ENCODE results near the gene SPOCD1. TPM values are rescaled to one million over a fixed set of nuclear protein-coding genes. Genes with fewer than 3 reads are reported as not detected.

The SPOCD1 gene
- total and polyA plus RNA-seq, 5 donors = 0.09 to 0.25 (median 0.16) TPM; not detected in 1

GRCh38 chr1:31846484-31846883, 30.7 kb upstream of the SPOCD1 start:
- DNase-seq (no peak), ATAC-seq (no peak)
- no peak overlapping the region for H3K4me3 ChIP-seq (ENCODE audit: low read length)
- no peaks in the 10 kb centered on the region for H3K4me1 ChIP-seq (ENCODE audit: control insufficient read depth, insufficient read depth, low read length)
- intact Hi-C loops (cut with DNase I) = no loop called here
- H3K27ac ChIP-seq (ENCODE audit: low read length) = no peak overlapping the region
- H3K9me3 ChIP-seq (ENCODE audit: control insufficient read depth, low read length) = no peaks in the 10 kb centered on the region
- no peaks in the 10 kb centered on the region for H3K27me3 ChIP-seq (ENCODE audit: control insufficient read depth, insufficient read depth)

DNA sequence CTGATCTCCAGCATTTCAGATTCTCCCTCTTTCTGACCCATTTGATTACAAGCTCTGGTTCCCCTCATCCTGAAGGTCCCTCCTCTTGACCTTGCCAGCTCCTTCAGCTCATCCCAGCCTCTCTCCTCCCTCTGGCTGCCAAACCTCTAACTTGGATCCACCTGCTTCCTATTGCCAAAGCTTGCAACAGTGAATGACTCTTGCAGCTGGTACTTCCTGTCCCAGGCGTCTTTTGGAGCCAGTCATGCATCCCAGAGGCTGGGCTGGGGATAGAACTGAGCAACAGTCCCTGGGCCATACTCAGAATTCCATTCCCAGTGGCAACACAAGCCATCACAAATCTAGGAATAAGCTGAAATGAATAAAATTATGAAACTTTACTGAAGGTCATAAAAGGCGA, 27.7 kb upstream of the SPOCD1 start:
- H3K27ac ChIP-seq (ENCODE audit: low read length) = no peak overlapping the region
- no peak for DNase-seq
- intact Hi-C loops (cut with DNase I) = no loop called here
- H3K4me1 ChIP-seq (ENCODE audit: control insufficient read depth, insufficient read depth, low read length) = no peaks in the 10 kb centered on the region
- no peaks in the 10 kb centered on the region for H3K9me3 ChIP-seq (ENCODE audit: control insufficient read depth, low read length)
- no peak overlapping the region for H3K4me3 ChIP-seq (ENCODE audit: low read length)
- no peak for ATAC-seq
- WGBS = 59% methylated on average over 2 of the region's 2 CpGs
- no peaks in the 10 kb centered on the region for H3K27me3 ChIP-seq (ENCODE audit: control insufficient read depth, insufficient read depth)

DNA sequence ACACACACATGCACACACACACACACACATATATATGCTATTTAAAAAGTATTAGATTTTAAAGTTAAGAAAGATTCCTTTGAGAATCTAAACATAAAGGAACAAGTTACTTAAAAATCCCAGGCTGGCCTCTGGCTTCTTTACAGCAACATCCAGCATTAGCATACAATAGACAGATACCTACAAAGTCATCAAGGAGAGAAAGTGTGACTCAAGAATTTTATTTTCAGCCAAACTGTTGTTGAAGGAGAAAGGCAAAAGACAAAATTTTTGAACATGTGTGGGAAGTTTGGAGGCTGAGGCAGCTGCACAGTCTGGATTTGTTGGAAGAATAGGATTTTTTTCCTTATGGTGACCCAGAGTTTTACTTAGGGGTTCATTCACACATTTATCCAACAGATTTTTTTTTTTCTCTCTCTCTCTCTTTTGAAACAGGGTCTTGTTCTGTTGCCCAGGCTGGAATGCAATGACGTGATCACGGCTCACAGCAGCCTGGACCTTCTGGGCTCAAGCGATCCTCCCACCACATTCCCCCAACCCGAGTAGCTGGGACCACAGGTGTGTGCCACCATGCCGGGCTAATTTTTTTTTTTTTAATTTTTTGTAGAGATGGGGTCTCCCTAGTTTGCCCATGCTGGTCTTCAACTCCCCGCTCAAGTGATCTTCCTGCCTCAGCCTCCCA, 24.0 kb upstream of the SPOCD1 start:
- H3K27ac ChIP-seq (ENCODE audit: low read length) = no peak overlapping the region
- WGBS = 78% methylated on average over 6 of the region's 6 CpGs
- no peaks in the 10 kb centered on the region for H3K4me1 ChIP-seq (ENCODE audit: control insufficient read depth, insufficient read depth, low read length)
- no peak overlapping the region for H3K4me3 ChIP-seq (ENCODE audit: low read length)
- intact Hi-C loops (cut with DNase I) = loop anchor here in 1 of 4 donors (10.0 kb wide), 1 partner anchor 115 kb away; no protein-coding TSS in a partner anchor
- ATAC-seq (no peak), DNase-seq (no peak)
- no peaks in the 10 kb centered on the region for H3K9me3 ChIP-seq (ENCODE audit: control insufficient read depth, low read length)
- H3K27me3 ChIP-seq (ENCODE audit: control insufficient read depth, insufficient read depth) = no peaks in the 10 kb centered on the region

DNA sequence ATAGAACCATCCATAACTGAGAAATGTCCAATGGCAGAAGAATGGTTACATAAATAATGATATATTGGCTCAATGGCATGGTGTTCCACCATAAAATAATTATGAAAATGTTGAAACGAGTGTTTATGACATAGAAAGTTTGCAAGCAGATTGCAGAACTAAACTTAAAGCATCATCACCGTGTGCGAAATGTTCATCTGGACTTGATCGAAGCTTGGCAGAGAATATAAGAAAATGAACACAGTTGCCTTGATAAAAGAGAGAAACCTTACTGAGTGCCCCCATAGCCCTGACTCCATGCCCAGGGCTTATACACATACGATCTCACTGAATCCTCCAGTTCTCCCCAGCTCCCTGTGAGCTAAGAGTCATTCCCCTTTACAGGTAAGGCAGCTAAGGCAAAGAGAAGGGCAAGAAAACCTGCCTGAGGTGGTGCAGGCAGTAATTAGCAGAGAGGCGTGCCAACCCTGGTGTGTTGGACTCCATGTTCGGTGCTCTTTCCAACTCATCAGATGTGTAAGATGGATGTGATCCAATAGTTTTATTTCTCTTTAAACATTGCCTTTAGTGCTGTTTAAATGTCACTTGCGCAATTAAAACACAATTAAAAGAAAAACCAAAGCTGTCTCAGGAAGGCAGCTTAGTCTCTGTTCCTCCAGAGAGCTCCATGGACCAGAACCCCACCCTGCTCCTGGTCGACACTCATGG, 21.8 kb upstream of the SPOCD1 start:
- DNase-seq = no peak
- ATAC-seq = no peak
- 83% methylated on average over 9 of the region's 9 CpGs for WGBS
- no peaks in the 10 kb centered on the region for H3K9me3 ChIP-seq (ENCODE audit: control insufficient read depth, low read length)
- H3K4me1 ChIP-seq (ENCODE audit: control insufficient read depth, insufficient read depth, low read length) = no peaks in the 10 kb centered on the region
- intact Hi-C loops (cut with DNase I) = loop anchor here in 1 of 4 donors (10.0 kb wide), 1 partner anchor 117 kb away; no protein-coding TSS in a partner anchor
- H3K27me3 ChIP-seq (ENCODE audit: control insufficient read depth, insufficient read depth) = no peaks in the 10 kb centered on the region
- no peak overlapping the region for H3K4me3 ChIP-seq (ENCODE audit: low read length)
- no peak overlapping the region for H3K27ac ChIP-seq (ENCODE audit: low read length)

DNA sequence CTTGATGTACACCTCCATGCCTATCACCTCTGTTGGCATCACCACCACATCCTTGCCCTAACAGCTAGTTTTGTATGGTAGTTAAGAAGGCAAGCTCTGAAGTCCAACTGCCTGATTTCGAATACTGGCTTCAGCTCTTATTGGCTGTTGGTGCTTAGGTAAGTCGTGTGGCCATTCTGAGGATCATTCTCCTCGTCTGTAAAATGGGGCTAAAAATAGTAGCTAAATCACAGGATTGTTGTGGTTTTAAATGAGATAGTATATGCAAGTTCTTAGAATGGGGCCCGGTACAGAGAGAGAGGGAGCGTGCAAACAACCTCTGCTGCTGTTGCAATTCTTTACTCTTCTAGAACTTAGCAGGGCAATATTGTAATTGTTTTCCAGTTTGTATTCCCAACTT, 20.8 kb upstream of the SPOCD1 start:
- no peaks in the 10 kb centered on the region for H3K27me3 ChIP-seq (ENCODE audit: control insufficient read depth, insufficient read depth)
- WGBS = 84% methylated on average over 5 of the region's 5 CpGs
- ATAC-seq = no peak
- H3K4me1 ChIP-seq (ENCODE audit: control insufficient read depth, insufficient read depth, low read length) = peaks cover 3% of the 10 kb centered on the region
- no peak overlapping the region for H3K4me3 ChIP-seq (ENCODE audit: low read length)
- intact Hi-C loops (cut with DNase I) = loop anchor here in 1 of 4 donors (10.0 kb wide), 1 partner anchor 118 kb away; no protein-coding TSS in a partner anchor
- H3K9me3 ChIP-seq (ENCODE audit: control insufficient read depth, low read length) = no peaks in the 10 kb centered on the region
- DNase-seq = no peak
- no peak overlapping the region for H3K27ac ChIP-seq (ENCODE audit: low read length)

GRCh38 chr1:31835415-31835814, 19.6 kb upstream of the SPOCD1 start:
- DNase-seq = no peak
- no peak overlapping the region for H3K4me3 ChIP-seq (ENCODE audit: low read length)
- H3K4me1 ChIP-seq (ENCODE audit: control insufficient read depth, insufficient read depth, low read length) = peaks cover 3% of the 10 kb centered on the region
- WGBS = 80% methylated on average over 3 of the region's 3 CpGs
- H3K27me3 ChIP-seq (ENCODE audit: control insufficient read depth, insufficient read depth) = no peaks in the 10 kb centered on the region
- intact Hi-C loops (cut with DNase I) = loop anchor here in 1 of 4 donors (10.0 kb wide), 1 partner anchor 119 kb away; no protein-coding TSS in a partner anchor
- ATAC-seq = no peak
- H3K9me3 ChIP-seq (ENCODE audit: control insufficient read depth, low read length) = no peaks in the 10 kb centered on the region
- no peak overlapping the region for H3K27ac ChIP-seq (ENCODE audit: low read length)

DNA sequence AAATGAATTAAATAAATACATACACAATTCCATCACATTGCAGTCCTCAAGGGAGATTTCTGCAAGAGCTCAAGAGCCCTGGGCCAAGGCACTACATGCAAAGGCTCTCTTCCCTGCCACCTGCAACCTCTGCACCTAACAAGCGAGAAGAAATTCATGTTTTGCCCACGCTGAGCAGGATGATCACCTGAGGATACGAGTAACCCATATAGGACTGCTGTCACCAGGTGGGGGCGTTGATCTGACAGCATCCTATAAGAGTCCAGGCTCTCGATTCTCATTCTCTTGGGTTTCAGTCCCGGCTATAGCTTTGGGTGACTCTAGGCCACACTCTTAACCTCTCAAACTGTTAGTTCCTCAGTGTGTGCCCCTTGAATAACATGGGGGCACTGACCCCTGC, 18.7 kb upstream of the SPOCD1 start:
- DNase-seq (no peak), ATAC-seq (no peak)
- peaks cover 3% of the 10 kb centered on the region for H3K4me1 ChIP-seq (ENCODE audit: control insufficient read depth, insufficient read depth, low read length)
- H3K4me3 ChIP-seq (ENCODE audit: low read length) = no peak overlapping the region
- H3K27ac ChIP-seq (ENCODE audit: low read length) = no peak overlapping the region
- intact Hi-C loops (cut with DNase I) = loop anchor here in 1 of 4 donors (10.0 kb wide), 1 partner anchor 120 kb away; no protein-coding TSS in a partner anchor
- H3K27me3 ChIP-seq (ENCODE audit: control insufficient read depth, insufficient read depth) = no peaks in the 10 kb centered on the region
- WGBS = 82% methylated on average over 6 of the region's 6 CpGs
- H3K9me3 ChIP-seq (ENCODE audit: control insufficient read depth, low read length) = no peaks in the 10 kb centered on the region

GRCh38 chr1:31831397-31832378, 15.9 kb upstream of the SPOCD1 start:
- Histone ChIP-seq H3K27me3 (ENCODE audit: control insufficient read depth, insufficient read depth) (no peaks in the 10 kb centered on the region), H3K4me1 (ENCODE audit: control insufficient read depth, insufficient read depth, low read length) (peaks cover 3% of the 10 kb centered on the region), H3K27ac (ENCODE audit: low read length) (peak overlapping the region; percentile 56), H3K9me3 (ENCODE audit: control insufficient read depth, low read length) (no peaks in the 10 kb centered on the region), H3K4me3 (ENCODE audit: low read length) (no peak overlapping the region)
- no peak for ATAC-seq
- 67% methylated on average over 9 of the region's 9 CpGs for WGBS
- intact Hi-C loops (cut with DNase I) = loop anchor here in 1 of 4 donors (10.0 kb wide), 1 partner anchor 123 kb away; no protein-coding TSS in a partner anchor
- DNase-seq = no peak

DNA sequence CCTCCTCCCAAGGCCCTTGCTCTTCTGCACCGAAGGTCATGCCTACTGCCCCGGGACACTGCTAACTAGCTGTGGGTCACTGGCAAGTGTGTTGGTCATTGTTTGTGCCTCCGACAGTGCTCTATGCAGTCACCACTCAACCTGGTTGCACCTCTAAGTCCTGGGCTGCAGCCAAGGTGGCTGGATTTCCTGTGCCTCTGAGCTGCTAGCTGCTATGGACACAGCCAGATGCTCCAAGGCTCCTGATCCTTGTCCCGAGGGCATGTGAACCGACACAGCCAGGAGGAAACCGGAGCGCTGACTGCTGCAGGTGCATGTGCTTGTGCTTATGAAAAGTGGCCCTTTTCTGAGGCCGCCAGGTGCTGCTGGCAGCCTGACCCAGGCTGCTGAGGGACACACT, 14.7 kb upstream of the SPOCD1 start:
- Histone ChIP-seq H3K27me3 (ENCODE audit: control insufficient read depth, insufficient read depth) (no peaks in the 10 kb centered on the region), H3K9me3 (ENCODE audit: control insufficient read depth, low read length) (no peaks in the 10 kb centered on the region), H3K27ac (ENCODE audit: low read length) (no peak overlapping the region), H3K4me3 (ENCODE audit: low read length) (no peak overlapping the region), H3K4me1 (ENCODE audit: control insufficient read depth, insufficient read depth, low read length) (peaks cover 3% of the 10 kb centered on the region)
- intact Hi-C loops (cut with DNase I) = loop anchor here in 1 of 4 donors (10.0 kb wide), 1 partner anchor 124 kb away; no protein-coding TSS in a partner anchor
- no peak for DNase-seq
- ATAC-seq = no peak
- WGBS = 88% methylated on average over 8 of the region's 8 CpGs

DNA sequence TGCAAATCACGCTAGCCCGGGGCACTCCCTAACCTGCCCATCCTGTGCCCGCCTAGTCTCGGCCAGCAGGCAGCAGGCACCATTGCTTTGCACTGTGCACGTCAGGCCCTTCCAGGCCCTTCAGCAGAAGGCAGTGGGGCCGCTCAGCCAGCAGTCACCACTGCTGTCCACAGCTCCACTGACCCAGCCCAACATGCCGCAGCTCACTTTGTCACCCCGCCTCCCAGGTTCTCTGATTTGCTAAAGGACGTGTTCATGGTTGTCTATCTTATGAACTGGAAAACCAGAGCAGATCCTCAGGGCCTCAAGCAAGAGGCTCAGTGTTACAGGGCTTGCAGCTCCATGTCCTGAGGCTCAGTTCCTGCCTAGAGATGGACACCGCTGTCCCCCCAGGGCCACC, 14.2 kb upstream of the SPOCD1 start:
- 82% methylated on average over 10 of the region's 10 CpGs for WGBS
- no peak overlapping the region for H3K27ac ChIP-seq (ENCODE audit: low read length)
- no peak overlapping the region for H3K4me3 ChIP-seq (ENCODE audit: low read length)
- no peaks in the 10 kb centered on the region for H3K27me3 ChIP-seq (ENCODE audit: control insufficient read depth, insufficient read depth)
- ATAC-seq (peak in 1 of 2 donors; percentile 30), DNase-seq (no peak)
- peaks cover 3% of the 10 kb centered on the region for H3K4me1 ChIP-seq (ENCODE audit: control insufficient read depth, insufficient read depth, low read length)
- intact Hi-C loops (cut with DNase I) = loop anchor here in 1 of 4 donors (10.0 kb wide), 1 partner anchor 125 kb away; no protein-coding TSS in a partner anchor
- no peaks in the 10 kb centered on the region for H3K9me3 ChIP-seq (ENCODE audit: control insufficient read depth, low read length)

Data from right cardiac atrium (tissue), 5 donors.